CD14-positive monocyte (primary cell): Measurements from ENCODE around the gene ARHGAP33. TPM values are rescaled to one million over a fixed set of nuclear protein-coding genes. Genes with fewer than 3 reads are reported as not detected.

ENCODE experiments used
- DNase-seq, 3 donors: peaks; one replicate each; pipeline ENCODE4 v3.0.0-alpha.2; 2011 to 2022
- H2AFZ ChIP-seq: 2 replicates; pipeline ENCODE4 v1.6.0; 2012; ENCODE audit warnings: mild to moderate bottlenecking, low read depth, low read length, inconsistent platforms; ENCODE audit not compliant: insufficient read depth, poor library complexity, severe bottlenecking
- H3K27ac ChIP-seq, 2 donors: 1 replicate in 1 of 2; 2 replicates in 1 of 2; pipeline ENCODE4 v1.5.1; 2012 to 2013; ENCODE audit warnings: low read length in 2 of 2, control low read depth in 1 of 2, inconsistent platforms in 1 of 2, low read depth in 1 of 2, mild to moderate bottlenecking in 1 of 2
- H3K27me3 ChIP-seq, 2 donors: one replicate each; pipeline versions ENCODE4 v1.6.0 to v1.6.1; 2011 to 2013; ENCODE audit warnings: low read length in 2 of 2; ENCODE audit not compliant: control insufficient read depth in 2 of 2, insufficient read depth in 2 of 2
- H3K36me3 ChIP-seq, 2 donors: replicated peaks in 1 of 2; 1 replicate in 1 of 2; 2 replicates in 1 of 2; pipeline versions ENCODE4 v1.5.1 to v1.6.1; 2012 to 2013; ENCODE audit warnings: low read length in 2 of 2, control low read depth in 1 of 2, inconsistent platforms in 1 of 2, mild to moderate bottlenecking in 1 of 2; ENCODE audit not compliant: insufficient read depth in 2 of 2, control insufficient read depth in 1 of 2
- H3K4me1 ChIP-seq, 2 donors: 1 replicate in 1 of 2; 2 replicates in 1 of 2; pipeline versions ENCODE4 v1.5.1 to v1.6.1; 2012 to 2013; ENCODE audit warnings: low read length in 2 of 2, control low read depth in 1 of 2, inconsistent platforms in 1 of 2, mild to moderate bottlenecking in 1 of 2, moderate library complexity in 1 of 2; ENCODE audit not compliant: insufficient read depth in 2 of 2, control insufficient read depth in 1 of 2
- H3K4me2 ChIP-seq: replicated peaks from 2 replicates; pipeline ENCODE3; 2012; ENCODE audit warnings: low read length, moderate library complexity, mild to moderate bottlenecking; ENCODE audit not compliant: poor library complexity, severe bottlenecking; ENCODE audit errors: extremely low read depth
- H3K4me3 ChIP-seq, 3 experiments: fragments of 200-600 bp in 1 of 3; sonication (generic) in 1 of 3; replicated peaks in 1 of 3; 1 replicate in 2 of 3; 2 replicates in 1 of 3; pipeline ENCODE4 v1.5.1; 2011 to 2013; ENCODE audit warnings: low read length in 3 of 3, mild to moderate bottlenecking in 3 of 3, control low read depth in 2 of 3, low read depth in 2 of 3, inconsistent platforms in 1 of 3, moderate library complexity in 1 of 3
- H3K79me2 ChIP-seq: 2 replicates; pipeline ENCODE4 v1.6.0; 2012; ENCODE audit warnings: mild to moderate bottlenecking, control low read depth, inconsistent platforms, low read length, moderate library complexity; ENCODE audit not compliant: insufficient read depth
- H3K9ac ChIP-seq: 2 replicates; pipeline ENCODE4 v1.6.0; 2017; ENCODE audit warnings: low read length, mild to moderate bottlenecking; ENCODE audit not compliant: insufficient read depth, poor library complexity, severe bottlenecking
- H3K9me3 ChIP-seq, 2 donors: replicated peaks in 1 of 2; 1 replicate in 1 of 2; 2 replicates in 1 of 2; pipeline versions ENCODE4 v1.5.1 to v1.6.1; 2012 to 2013; ENCODE audit warnings: low read length in 2 of 2, control low read depth in 1 of 2; ENCODE audit not compliant: control insufficient read depth in 1 of 2, insufficient read depth in 1 of 2
- H4K20me1 ChIP-seq: 2 replicates; pipeline ENCODE4 v1.6.0; 2012; ENCODE audit warnings: mild to moderate bottlenecking, low read length, control low read depth, moderate library complexity; ENCODE audit not compliant: insufficient read depth
- H3K27ac Mint-ChIP-seq, 7 donors: one replicate each; pipeline ENCODE4 v1.8.0; 2020; ENCODE audit warnings: mild to moderate bottlenecking in 7 of 7, mixed read lengths in 7 of 7, moderate library complexity in 6 of 7, inconsistent platforms in 2 of 7
- H3K27me3 Mint-ChIP-seq, 3 donors: one replicate each; pipeline ENCODE4 v1.8.0; 2021 to 2022; ENCODE audit warnings: low read depth in 3 of 3, mild to moderate bottlenecking in 3 of 3, mixed read lengths in 3 of 3, moderate library complexity in 3 of 3, inconsistent platforms in 1 of 3
- H3K36me3 Mint-ChIP-seq, 2 donors: one replicate each; pipeline ENCODE4 v1.8.0; 2020; ENCODE audit warnings: mixed read lengths in 2 of 2, inconsistent platforms in 1 of 2, mild to moderate bottlenecking in 1 of 2
- H3K4me1 Mint-ChIP-seq: one replicate; pipeline ENCODE4 v1.8.0; 2020; ENCODE audit warnings: mild to moderate bottlenecking, mixed read lengths
- H3K4me3 Mint-ChIP-seq, 2 donors: one replicate each; pipeline ENCODE4 v1.8.0; 2020; ENCODE audit warnings: mild to moderate bottlenecking in 2 of 2, mixed read lengths in 2 of 2, moderate library complexity in 1 of 2
- H3K9me3 Mint-ChIP-seq, 7 donors: one replicate each; pipeline ENCODE4 v1.8.0; 2020 to 2022; ENCODE audit warnings: mixed read lengths in 7 of 7, mild to moderate bottlenecking in 6 of 7, moderate library complexity in 6 of 7, inconsistent platforms in 2 of 7
- CTCF ChIP-seq: fragments of 200-600 bp; IDR thresholded peaks from one replicate; pipeline ENCODE4 v1.8.0; 2022; ENCODE audit warnings: antibody characterized with exemption, mild to moderate bottlenecking
- WGBS: methylation state at CpG from one replicate; pipeline ENCODE4 v1.1.5; 2013; ENCODE audit warnings: missing lambda C conversion rate; ENCODE audit not compliant: insufficient coverage; 5-methylcytosine and 5-hydroxymethylcytosine counted together
- intact Hi-C, 2 donors: fragments of 100-400 bp; cut with micrococcal nuclease; formaldehyde crosslinking; loops; one replicate each; pipeline versions ENCODE4 v1.15.0 to v1.15.1; 2023
- polyA plus RNA-seq, 3 donors: library from polyadenylated mRNA; depleted of rRNA in 1 of 3; unstranded in 2 of 3; stranded (reverse) in 1 of 3; fragments of 300-500 nt in 2 of 3; fragments of >200 nt in 1 of 3; fragmentation: Illumina TruSeq in 2 of 3; gene quantifications; 1 replicate in 2 of 3; 2 replicates in 1 of 3; pipeline ENCODE4 v1.2.3, GENCODE V29; 2012 to 2021

ARHGAP33 gene
- polyA plus RNA-seq, 3 donors, result 8.6 TPM; not detected in 2

DNA sequence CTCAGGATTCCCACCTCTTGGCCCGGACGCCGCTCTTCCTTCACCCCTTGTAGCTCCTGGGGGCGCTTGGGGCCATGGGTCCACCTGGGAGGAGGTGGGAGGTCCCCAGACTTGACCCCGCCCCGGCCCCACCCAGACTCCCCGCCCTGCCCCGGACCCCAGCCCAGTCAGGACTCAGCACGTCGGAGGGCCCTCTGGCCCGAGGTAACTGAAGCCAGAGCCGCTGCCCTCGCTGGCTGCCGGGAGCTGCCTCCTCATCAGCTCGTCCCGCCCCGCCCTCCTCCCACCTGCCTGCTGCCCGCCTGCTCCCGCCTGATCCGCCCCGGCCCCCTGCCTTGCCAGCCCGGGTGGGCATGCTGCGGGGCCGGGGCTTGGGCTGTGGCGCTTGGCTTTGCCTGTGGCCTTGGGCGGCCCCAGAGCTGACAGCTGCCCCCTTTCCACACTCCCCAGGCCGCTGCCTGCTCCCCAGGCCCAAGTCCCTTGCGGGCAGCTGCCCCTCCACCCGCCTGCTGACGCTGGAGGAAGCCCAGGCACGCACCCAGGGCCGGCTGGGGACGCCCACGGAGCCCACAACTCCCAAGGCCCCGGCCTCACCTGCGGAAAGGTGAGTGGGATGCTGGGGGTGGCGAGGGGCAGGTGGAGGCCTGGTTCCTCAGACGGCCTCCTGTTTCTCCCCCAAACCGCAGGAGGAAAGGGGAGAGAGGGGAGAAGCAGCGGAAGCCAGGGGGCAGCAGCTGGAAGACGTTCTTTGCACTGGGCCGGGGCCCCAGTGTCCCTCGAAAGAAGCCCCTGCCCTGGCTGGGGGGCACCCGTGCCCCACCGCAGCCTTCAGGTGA is 9.4 kb downstream of the ARHGAP33 start:
- Histone ChIP-seq H4K20me1 (no peaks in the 10 kb centered on the region), H3K27me3 (no peaks in the 10 kb centered on the region), H3K4me2 (no peak overlapping the region), H3K4me3 (no peak overlapping the region), H3K36me3 (peaks cover 31 to 44% of the 10 kb centered on the region in 2 donors), H3K79me2 (no peaks in the 10 kb centered on the region), H3K4me1 (no peaks in the 10 kb centered on the region), H2AFZ (no peak overlapping the region), H3K27ac (no peak overlapping the region), H3K9me3 (no peaks in the 10 kb centered on the region), H3K9ac (no peak overlapping the region)
- Mint-ChIP-seq H3K27ac (no peak overlapping the region), H3K36me3 (peaks cover 32 to 59% of the 10 kb centered on the region in 2 donors), H3K9me3 (no peaks in the 10 kb centered on the region), H3K27me3 (peaks cover 0 to 5% (median 0%) of the 10 kb centered on the region in 3 donors), H3K4me1 (no peaks in the 10 kb centered on the region), H3K4me3 (no peak overlapping the region)
- intact Hi-C loops, result no loop called here
- WGBS, result 90% methylated on average over 24 of the region's 45 CpGs
- no peak for TF ChIP-seq CTCF
- DNase-seq, result no peak

DNA sequence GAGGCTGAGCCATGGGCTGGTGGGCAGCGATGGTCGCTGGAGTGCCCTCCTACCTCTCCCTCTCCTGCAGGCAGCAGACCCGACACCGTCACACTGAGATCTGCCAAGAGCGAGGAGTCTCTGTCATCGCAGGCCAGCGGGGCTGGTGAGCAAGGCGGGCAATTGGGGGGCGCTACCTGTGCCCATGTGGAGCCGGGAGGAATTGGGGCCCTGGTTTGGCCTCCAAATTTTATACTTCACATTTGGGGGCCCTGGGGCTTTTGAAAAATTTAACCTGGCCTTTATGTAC is 9.9 kb downstream of the ARHGAP33 start:
- DNase-seq, result no peak
- intact Hi-C loops, result no loop called here
- Histone ChIP-seq H3K36me3 (peaks cover 28 to 38% of the 10 kb centered on the region in 2 donors), H3K9me3 (no peaks in the 10 kb centered on the region), H3K4me1 (no peaks in the 10 kb centered on the region), H2AFZ (no peak overlapping the region), H3K79me2 (no peaks in the 10 kb centered on the region), H3K27me3 (no peaks in the 10 kb centered on the region), H3K9ac (no peak overlapping the region), H4K20me1 (no peaks in the 10 kb centered on the region), H3K4me2 (no peak overlapping the region), H3K4me3 (no peak overlapping the region), H3K27ac (no peak overlapping the region)
- Mint-ChIP-seq H3K27ac (peak overlapping the region in 1 of 7 donors; percentile 53), H3K9me3 (no peaks in the 10 kb centered on the region), H3K4me1 (no peaks in the 10 kb centered on the region), H3K36me3 (peaks cover 29 to 53% of the 10 kb centered on the region in 2 donors), H3K27me3 (peaks cover 0 to 5% (median 0%) of the 10 kb centered on the region in 3 donors), H3K4me3 (no peak overlapping the region)
- 100% methylated on average over 1 of the region's 10 CpGs for WGBS
- no peak for TF ChIP-seq CTCF
